GM12872 (cell line): ENCODE measurements around the gene HSD17B12.

Source experiments
- CTCF ChIP-seq: IDR thresholded peaks from 3 replicates; pipeline ENCODE4 v1.5.1; 2011; ENCODE audit warnings: low read depth, mild to moderate bottlenecking, low read length, moderate library complexity; ENCODE audit not compliant: insufficient read depth

HSD17B12 gene

GRCh38 chr11:43680521-43681400 is at the start of gene HSD17B12:
Gene HSD17B12, plus strand, starts transcription at chr11:43680738. Its CDS starts 90 bp downstream, at chr11:43680828.
- no peak for TF ChIP-seq CTCF

- no peak for TF ChIP-seq CTCF
Measured at GRCh38 chr11:43631732-43632131, 48.8 kb upstream of the HSD17B12 start.

- no peak for TF ChIP-seq CTCF
Measured at GRCh38 chr11:43632181-43632580, 48.4 kb upstream of the HSD17B12 start.

GRCh38 chr11:43638717-43639116 is 41.8 kb upstream of the HSD17B12 start:
- no peak for TF ChIP-seq CTCF

GRCh38 chr11:43639224-43639623 is 41.3 kb upstream of the HSD17B12 start:
- no peak for TF ChIP-seq CTCF

- no peak for TF ChIP-seq CTCF
Measured at GRCh38 chr11:43639920-43640319, 40.6 kb upstream of the HSD17B12 start.

- 0 out of 3 replicates have a peak, but pooled peaks have one; percentile 5 for TF ChIP-seq CTCF
Measured at GRCh38 chr11:43643898-43644620, 36.5 kb upstream of the HSD17B12 start.
